GM19193 (cell line): ENCODE data around the gene ANKMY2.

Source experiments
- POLR2A ChIP-seq: IDR thresholded peaks from 4 replicates; pipeline ENCODE4 v1.6.1; 2011; ENCODE audit not compliant: insufficient read depth, insufficient read length; ENCODE audit errors: extremely low read depth

The ANKMY2 gene

GRCh38 chr7:16645593-16646471 is at the start of gene ANKMY2, which contains the start of gene BZW2:
Gene ANKMY2, minus strand, starts transcription at chr7:16645754. Its CDS starts 181 bp downstream, at chr7:16645573.
Gene BZW2, plus strand, starts transcription at chr7:16646181. Its CDS starts 19,263 bp downstream, at chr7:16665444.
- no peak for TF ChIP-seq POLR2A

- TF ChIP-seq POLR2A: no peak
Observed at GRCh38 chr7:16694806-16695205, 49.3 kb upstream of the ANKMY2 start.

GRCh38 chr7:16693601-16694318 is 48.2 kb upstream of the ANKMY2 start:
- no peak for TF ChIP-seq POLR2A

GRCh38 chr7:16691241-16691640 is 45.7 kb upstream of the ANKMY2 start:
- no peak for TF ChIP-seq POLR2A

GRCh38 chr7:16688249-16688648 is 42.7 kb upstream of the ANKMY2 start:
- TF ChIP-seq POLR2A: no peak

GRCh38 chr7:16685535-16685934 is 40.0 kb upstream of the ANKMY2 start:
- TF ChIP-seq POLR2A: no peak

- no peak for TF ChIP-seq POLR2A
Observed at GRCh38 chr7:16684935-16685334, 39.4 kb upstream of the ANKMY2 start.

- no peak for TF ChIP-seq POLR2A
Observed at GRCh38 chr7:16677978-16678494, 32.5 kb upstream of the ANKMY2 start.

- no peak for TF ChIP-seq POLR2A
Observed at GRCh38 chr7:16675277-16675676, 29.7 kb upstream of the ANKMY2 start.

GRCh38 chr7:16671811-16672210 is 26.3 kb upstream of the ANKMY2 start:
- no peak for TF ChIP-seq POLR2A

GRCh38 chr7:16670731-16671344 is 25.3 kb upstream of the ANKMY2 start:
- TF ChIP-seq POLR2A: no peak

GRCh38 chr7:16670021-16670420 is 24.5 kb upstream of the ANKMY2 start:
- TF ChIP-seq POLR2A: no peak

GRCh38 chr7:16669581-16669980 is 24.0 kb upstream of the ANKMY2 start:
- no peak for TF ChIP-seq POLR2A

GRCh38 chr7:16668978-16669377 is 23.4 kb upstream of the ANKMY2 start:
- no peak for TF ChIP-seq POLR2A
